GM13977 (cell line): ENCODE results near the gene SGIP1.

Experiments
- DNase-seq: peaks from one replicate; pipeline ENCODE4 v3.0.0; 2012; ENCODE audit warnings: low spot score
- in situ Hi-C: fragments of 300-500 bp; cut with MboI; formaldehyde crosslinking; loops from one replicate; pipeline ENCODE4 v1.12.0; 2022; ENCODE audit warnings: low sequenced_read_pairs, low pct_unique_long_range_greater_than_20kb, mixed read lengths, inconsistent platforms; ENCODE audit not compliant: unreplicated experiment
- TF ChIP-seq, protein P1 (sequence below): IDR thresholded peaks from 2 replicates; pipeline ENCODE4 v1.5.1; 2012; ENCODE audit warnings: mild to moderate bottlenecking, control low read depth; ENCODE audit not compliant: insufficient read depth; ENCODE audit errors: extremely low read depth, missing control alignments

Gene SGIP1

DNA sequence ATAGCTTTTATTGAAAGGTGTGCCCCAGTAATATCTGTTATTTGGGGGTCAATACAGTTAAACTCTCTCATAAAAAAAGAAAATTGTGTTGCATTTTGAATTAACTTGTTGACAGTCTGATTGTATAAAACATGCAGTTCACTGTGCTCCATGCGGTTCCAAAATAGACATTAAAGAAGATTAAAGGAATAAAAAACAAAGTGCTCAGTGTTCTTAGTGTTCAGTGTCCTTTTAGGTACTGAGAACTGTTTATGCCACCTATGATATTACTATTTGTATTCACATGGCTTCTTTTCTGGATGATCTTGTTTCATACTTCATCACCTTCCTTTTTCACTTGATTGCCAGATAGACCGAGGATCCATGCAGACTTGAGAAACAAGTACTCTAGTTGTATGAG lies 15.3 kb upstream of the SGIP1 start:
- TF ChIP-seq, protein P1, sequence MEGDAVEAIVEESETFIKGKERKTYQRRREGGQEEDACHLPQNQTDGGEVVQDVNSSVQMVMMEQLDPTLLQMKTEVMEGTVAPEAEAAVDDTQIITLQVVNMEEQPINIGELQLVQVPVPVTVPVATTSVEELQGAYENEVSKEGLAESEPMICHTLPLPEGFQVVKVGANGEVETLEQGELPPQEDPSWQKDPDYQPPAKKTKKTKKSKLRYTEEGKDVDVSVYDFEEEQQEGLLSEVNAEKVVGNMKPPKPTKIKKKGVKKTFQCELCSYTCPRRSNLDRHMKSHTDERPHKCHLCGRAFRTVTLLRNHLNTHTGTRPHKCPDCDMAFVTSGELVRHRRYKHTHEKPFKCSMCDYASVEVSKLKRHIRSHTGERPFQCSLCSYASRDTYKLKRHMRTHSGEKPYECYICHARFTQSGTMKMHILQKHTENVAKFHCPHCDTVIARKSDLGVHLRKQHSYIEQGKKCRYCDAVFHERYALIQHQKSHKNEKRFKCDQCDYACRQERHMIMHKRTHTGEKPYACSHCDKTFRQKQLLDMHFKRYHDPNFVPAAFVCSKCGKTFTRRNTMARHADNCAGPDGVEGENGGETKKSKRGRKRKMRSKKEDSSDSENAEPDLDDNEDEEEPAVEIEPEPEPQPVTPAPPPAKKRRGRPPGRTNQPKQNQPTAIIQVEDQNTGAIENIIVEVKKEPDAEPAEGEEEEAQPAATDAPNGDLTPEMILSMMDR: no peak
- in situ Hi-C loops: no loop called here

DNA sequence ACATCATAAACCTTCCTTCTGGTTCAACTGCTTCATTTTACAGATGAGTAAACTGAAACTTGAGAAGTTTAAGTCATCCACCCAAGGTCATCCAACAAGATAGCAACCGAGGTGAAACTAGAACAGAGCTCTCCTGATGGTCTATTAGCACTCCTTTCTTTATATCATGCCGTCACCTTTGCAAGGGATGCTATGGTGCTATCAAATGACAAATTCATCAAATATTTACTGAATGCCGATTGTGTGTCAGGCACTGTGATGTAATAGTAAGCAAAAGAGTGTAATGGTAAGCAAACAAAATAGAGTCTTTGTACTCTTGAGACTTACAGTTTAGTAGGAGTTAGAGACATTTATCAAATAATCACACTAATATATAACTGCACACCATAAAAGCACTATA lies 14.0 kb upstream of the SGIP1 start:
- in situ Hi-C loops: no loop called here
- TF ChIP-seq, protein P1: no peak
- no peak for DNase-seq

More for the DNA sequence above, 15.3 kb upstream of the SGIP1 start:
- no peak for DNase-seq

DNA sequence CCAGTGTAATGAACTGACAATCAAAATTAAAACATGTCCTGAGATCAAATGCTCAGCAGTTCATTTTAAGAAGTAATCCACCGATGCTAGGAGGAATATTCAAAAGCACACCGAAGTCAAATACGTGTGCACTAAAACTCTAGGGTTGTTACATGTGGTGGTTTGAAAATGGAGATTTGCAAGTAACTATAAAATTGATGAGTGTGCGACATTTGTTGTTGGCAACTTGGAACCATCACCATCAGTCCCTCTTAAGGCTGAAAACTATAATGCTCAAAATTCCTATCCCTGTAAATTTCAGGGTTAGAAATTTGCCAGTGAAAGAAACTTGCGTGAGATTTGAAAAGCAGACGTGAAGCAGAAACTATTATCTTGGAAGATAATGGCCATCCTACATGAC lies 13.3 kb upstream of the SGIP1 start:
- TF ChIP-seq, protein P1: no peak
- in situ Hi-C loops: no loop called here
- no peak for DNase-seq

DNA sequence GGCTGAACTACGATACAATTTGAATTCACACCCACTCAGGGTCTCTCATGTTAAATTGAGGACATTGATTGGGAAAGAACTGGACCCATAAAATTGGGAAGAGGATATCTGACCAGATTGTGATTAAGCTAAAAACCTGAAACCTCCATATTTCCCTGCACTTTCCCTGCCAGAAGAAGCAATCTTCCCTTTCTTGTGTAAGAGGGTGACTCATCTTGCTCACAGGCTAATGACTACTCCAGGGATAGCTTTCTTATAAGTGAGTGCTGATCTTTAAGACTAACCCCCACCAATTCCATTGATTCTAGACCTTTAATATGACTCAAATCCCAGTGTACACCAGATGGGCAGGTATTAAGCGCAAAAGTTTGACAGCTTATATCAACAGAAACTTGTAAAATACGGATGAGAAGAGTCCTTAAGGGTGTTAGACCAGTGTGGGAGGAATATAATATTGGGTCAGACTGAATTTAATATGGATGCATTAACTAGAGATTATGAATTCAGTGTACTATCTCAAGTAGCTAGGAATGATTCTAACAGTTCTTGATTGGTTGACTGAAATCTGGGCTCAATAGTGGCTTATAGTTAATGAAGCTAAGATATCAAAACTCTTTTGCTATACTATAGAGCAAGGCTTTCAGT lies 12.1 kb upstream of the SGIP1 start:
- in situ Hi-C loops: no loop called here
- TF ChIP-seq, protein P1: no peak
- no peak for DNase-seq

DNA sequence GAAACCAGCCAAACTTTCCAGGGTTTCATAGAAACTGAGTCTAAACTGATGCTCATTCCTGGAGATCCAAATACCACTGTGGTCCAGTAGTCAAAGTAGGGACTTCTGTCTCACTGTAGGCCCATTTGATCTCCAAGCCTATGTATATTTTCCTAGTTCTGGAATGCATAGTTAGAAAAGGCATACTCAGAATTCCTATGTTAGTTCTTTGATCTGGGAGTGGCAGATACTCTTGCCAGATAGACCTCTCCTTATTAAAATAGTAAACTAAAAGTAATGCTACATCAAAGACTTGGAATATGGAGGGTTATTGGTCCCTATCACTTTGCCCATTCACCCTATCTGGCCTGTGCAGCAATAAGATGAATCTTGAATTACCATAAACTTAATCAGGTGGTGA lies 10.4 kb upstream of the SGIP1 start:
- DNase-seq: no peak
- TF ChIP-seq, protein P1: no peak
- in situ Hi-C loops: no loop called here

DNA sequence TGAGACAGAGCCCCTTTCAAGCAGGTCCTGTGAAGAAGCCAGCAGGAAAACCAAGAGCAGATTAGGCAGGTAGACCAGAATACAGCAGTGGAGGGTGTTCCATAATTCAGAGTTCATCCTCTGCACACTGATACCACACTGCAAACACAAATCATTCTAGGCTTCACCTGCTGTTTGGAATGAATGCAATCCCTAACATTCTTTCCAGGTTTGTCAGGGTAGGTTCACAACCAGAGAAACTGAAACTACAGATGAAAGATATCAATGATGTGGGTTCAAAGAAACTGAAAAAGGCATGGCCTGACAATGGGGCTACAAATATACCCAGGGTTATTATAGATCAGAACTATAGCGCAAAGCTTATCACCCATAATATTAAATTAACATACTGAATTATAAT lies 8.9 kb upstream of the SGIP1 start:
- DNase-seq: no peak
- TF ChIP-seq, protein P1: no peak
- in situ Hi-C loops: no loop called here
